M059J (cell line): ENCODE measurements around the gene BBS1. TPM values are rescaled to one million over a fixed set of nuclear protein-coding genes. Genes with fewer than 3 reads are reported as not detected.
"Not testable (repeated sequence)": the region's sequence is repeated elsewhere in the genome, so short reads cannot be mapped to it uniquely, and the experiment has no call there.

Experiments
- DNase-seq: peaks from one replicate; pipeline ENCODE4 v3.0.0-alpha.2; 2012; ENCODE audit warnings: low read depth
- total RNA-seq: library from RNA; depleted of rRNA; stranded (reverse); fragments of >200 nt; shearing (Covaris generic); gene quantifications from 2 replicates; pipeline ENCODE4 v1.2.3, GENCODE V29; 2014

The BBS1 gene
- total RNA-seq, 1 experiment from 2014 or later = 24.6 TPM

- DNase-seq = no peak
Observed at GRCh38 chr11:66524304-66525040, 14.0 kb downstream of the BBS1 start.

DNA sequence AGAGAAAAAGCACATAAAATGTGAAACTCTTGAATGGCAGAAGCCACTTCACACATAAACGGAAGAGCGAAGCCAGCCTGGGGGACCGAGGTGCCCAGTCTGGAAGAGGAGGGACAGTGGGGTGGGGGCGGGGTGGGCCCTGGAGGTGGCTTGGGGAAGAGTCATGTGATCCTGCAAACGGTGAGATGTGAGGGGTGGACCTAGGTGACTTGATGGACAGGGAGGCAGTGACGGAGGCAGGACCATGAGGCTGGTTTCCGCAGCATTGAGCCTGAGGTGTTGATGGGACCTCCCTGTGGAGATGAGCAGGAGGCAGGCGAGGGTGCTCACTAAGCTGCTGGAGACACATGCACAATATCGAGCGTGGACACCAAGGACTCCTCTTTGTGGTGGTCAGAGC lies 18.6 kb downstream of the BBS1 start:
- no peak for DNase-seq

DNA sequence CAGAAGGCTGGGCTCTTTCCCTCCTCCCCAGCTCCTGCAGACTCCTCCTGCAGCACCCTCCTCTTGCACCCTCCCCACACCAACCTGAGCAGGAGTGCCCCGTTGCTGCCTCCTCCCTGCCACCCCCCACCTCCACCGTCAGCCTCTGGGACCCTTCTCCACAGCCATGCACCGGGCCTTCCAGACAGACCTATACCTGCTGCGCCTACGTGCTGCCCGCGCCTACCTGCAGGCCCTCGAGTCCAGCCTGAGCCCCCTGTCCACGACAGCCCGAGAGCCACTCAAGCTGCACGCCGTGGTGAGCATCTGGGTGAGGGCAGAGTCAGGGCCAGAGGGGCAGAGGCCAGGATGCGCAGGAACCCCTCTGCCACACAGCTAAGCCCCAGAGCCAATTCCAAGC lies 19.2 kb downstream of the BBS1 start:
- no peak for DNase-seq

DNA sequence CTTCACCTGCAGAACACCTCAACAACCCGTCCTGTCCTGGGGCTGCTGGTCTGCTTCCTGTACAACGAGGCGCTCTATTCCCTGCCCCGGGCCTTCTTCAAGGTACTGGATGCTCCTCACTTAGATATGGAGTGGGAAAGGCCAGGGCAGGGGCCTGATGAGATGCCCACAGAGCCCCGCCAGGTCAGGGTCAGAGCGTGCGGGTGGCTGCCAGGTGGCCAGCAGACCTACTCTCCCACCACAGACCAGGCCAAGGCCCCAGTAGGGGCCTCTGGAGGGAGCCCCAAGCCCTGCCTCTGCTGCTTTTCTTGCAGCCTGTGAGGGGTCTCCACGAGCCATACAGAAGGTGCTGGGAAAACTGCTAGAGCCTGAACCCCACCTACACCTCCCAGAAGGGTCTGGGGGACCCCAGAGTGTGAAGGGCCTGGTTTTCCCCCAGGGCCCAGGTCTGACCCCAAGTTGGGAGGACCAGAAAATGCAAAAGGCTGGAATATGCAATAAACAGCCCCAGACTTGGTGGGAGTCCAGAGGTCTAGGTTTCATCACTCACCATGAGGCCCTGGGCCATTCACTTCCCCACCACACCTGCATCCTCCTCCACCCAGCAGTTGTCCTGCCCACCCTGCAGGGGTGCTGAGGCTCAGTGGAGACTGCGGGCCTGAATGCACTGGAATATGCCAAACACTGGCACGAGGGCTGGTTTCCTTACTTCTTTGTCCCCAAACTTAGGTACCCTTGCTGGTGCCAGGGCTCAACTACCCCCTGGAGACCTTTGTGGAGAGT lies 20.7 kb downstream of the BBS1 start:
- DNase-seq = no peak

GRCh38 chr11:66531841-66532240 lies 21.4 kb downstream of the BBS1 start:
- DNase-seq = no peak

DNA sequence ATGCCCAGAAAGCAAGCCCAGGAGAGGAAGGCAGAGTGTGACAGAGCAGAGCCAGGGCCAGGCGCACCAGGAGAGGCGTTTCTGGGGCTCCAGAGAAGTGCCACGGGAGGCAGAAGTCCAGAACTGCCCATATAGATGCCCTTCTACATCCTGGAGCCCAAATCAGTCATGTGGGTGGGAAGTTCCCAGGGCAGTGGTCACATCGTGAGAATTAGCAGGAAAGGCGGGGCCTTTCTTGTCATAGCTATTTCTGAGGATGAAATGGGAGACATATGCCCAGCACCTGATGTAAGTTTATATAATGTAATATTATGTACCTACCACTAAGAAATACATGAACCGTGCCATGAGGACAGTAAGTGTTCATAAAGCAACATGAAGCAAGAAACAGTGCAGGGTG lies 22.3 kb downstream of the BBS1 start:
- no peak for DNase-seq

DNA sequence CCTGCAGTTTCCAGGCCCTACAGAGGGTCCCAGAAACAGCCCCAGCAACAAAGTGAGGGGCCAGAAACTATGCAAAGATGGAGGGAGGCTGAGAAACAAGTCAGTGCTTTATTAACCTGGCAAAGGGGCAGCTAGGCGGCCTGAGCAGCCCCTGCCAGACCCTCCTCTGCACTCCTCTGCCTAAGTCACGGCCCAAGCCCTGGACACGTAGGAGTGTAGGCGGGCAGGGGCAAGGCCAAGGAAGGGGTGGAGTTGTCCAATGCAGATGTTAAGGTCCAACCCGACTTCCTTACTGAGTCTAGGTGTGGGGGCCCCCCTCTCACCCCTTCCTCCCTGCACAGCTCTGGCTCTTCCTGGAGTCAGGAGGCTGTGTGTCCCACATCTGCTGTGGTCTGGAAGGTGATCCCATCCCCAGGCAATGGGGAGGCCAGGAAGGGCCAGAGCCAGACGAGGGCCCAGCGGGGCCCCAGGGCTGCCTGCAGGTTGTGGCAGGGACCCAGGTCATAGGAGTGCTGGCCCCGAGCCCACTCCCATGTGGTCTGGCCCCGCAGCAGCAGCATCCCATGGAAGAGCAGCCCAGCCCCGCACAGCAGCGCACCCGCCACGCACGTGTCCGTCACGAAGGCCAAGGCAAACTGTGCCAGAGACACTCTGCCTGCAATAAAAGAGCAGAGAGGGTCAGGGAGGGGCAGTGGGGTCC lies 28.9 kb downstream of the BBS1 start:
- no peak for DNase-seq

- no peak for DNase-seq
Observed at GRCh38 chr11:66539870-66540213, 29.4 kb downstream of the BBS1 start.

- DNase-seq = not testable (repeated sequence)
Observed at GRCh38 chr11:66540598-66540997, 30.2 kb downstream of the BBS1 start.

DNA sequence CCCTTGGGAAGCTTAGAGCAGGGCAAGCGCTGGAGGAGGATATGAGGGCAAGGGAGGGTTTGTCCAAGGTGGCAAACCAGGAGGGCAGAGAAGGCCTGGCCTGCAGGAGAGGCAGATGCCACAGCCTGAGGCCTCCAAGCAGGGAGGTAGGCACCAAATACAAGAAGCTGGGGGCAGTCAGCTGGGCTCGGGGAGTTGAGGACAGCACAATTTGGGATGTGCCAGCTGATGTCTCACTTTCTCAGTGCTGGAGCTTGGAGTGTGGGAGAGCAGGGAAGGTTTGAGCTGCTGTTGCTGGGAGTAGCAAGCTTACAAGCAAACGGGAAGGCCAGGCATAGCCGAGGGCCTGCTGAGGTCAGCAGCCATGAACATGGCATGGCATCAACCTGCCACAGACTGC lies 31.5 kb downstream of the BBS1 start:
- DNase-seq = no peak

- DNase-seq = no peak
Observed at GRCh38 chr11:66542362-66542761, 31.9 kb downstream of the BBS1 start.

DNA sequence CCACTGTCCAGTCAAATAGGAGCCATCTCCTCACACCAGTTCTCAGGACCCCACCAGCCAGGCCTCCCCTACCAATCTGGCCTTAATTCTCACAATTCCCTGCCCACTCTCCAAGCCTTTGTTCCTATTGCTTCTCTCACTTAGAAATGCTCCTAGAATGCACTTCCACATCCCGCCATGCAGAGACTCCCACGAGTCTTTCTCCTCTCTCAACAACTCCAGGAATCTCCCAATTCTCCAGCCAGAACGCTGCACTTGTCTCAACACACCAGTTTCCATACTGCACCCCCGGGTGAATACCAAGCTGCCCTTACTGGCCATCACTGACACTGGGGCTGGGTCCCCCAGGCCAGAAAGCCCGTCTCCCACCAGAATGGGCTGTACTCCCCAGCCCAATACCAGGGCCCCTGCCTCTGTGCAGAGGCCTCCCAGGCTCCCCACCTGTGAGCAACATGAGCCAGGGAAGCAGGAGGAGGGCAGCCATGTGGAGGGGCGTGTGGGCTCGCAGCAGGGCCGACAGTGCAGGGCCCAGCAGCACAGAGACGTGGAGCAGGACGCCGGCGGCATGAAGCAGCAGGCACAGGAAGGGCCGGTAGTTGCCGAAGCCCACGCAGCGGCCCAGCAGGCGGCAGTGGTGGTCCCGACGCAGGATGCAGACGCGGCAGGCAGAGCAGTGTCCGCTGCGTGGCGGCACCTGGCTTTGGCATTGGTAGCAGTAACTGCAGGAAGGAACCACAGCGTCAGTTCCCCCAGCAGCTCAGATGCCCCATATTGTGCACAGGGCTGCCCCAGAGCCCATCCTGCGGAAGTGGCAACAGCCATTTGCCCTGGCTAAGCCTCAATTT lies 33.0 kb downstream of the BBS1 start:
- no peak for DNase-seq

DNA sequence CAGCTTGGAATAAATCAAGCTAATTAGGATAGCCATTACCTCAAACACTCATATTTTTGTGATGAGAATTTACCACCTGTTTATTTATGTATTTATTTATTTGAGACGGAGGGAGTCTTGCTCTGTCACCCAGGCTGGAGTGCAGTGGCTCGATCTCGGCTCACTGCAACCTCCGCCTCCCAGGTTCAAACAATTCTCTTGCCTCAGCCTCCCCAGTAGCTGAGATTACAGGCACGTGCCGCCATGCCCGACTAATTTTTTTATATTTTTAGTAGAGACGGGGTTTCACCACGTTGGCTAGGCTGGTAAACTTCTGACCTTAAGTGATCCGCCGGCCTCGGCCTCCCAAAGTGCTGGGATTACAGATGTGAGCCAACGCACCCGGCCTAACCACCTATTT lies 34.5 kb downstream of the BBS1 start:
- not testable (repeated sequence) for DNase-seq

GRCh38 chr11:66545701-66546367 lies 35.4 kb downstream of the BBS1 start, which contains the start of gene ZDHHC24:
TSS of gene ZDHHC24 (minus strand) at chr11:66546048. CDS start at chr11:66546003, 45 bp downstream.
- DNase-seq = peak; percentile 97

DNA sequence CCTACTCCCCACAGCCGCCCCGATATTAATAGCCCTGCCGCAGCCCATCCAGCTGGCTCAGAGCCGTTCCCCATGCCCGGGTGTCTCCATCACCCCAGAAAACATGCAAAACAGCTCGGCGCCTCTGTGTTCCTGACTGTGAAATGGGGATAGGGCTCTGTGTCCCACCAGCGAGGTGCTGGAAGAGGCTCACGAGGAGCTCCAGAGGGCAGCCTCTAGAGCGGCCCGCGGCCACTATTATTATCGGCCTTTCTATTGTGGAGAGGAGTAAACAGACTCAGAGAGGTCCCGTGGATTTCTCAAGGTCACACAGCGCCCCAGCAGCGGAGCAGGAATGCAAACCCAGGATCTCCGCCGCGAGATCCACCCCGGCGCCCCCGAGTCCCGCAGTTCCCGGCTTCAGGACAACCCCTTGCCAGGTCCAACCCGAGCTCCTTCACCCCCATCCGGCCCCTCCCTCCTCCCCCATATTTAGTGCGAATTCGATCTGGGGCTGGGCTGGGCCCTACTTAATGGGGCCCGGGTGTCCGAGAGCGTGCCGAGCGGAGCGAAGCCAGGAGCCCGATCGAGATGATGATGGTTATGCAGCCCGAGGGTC lies 36.0 kb downstream of the BBS1 start, which contains the start of gene ACTN3:
ACTN3 (plus strand) TSS at position 536 of the 598 bp plus-strand sequence; CDS start at position 571, 35 bp downstream.
- DNase-seq = no peak

GRCh38 chr11:66546966-66547661 lies 36.7 kb downstream of the BBS1 start:
- DNase-seq = no peak

- DNase-seq = no peak
Observed at GRCh38 chr11:66547662-66548009, 37.2 kb downstream of the BBS1 start.

GRCh38 chr11:66548041-66548440 lies 37.6 kb downstream of the BBS1 start:
- no peak for DNase-seq

- no peak for DNase-seq
Observed at GRCh38 chr11:66548774-66549630, 38.6 kb downstream of the BBS1 start.
